ENCODE results near the gene MEF2C. TPM values are rescaled to one million over a fixed set of nuclear protein-coding genes. Genes with fewer than 3 reads are reported as not detected.

The MEF2C gene
- total RNA-seq, 1 donor from 2014 or later: 29.6 TPM

DNA sequence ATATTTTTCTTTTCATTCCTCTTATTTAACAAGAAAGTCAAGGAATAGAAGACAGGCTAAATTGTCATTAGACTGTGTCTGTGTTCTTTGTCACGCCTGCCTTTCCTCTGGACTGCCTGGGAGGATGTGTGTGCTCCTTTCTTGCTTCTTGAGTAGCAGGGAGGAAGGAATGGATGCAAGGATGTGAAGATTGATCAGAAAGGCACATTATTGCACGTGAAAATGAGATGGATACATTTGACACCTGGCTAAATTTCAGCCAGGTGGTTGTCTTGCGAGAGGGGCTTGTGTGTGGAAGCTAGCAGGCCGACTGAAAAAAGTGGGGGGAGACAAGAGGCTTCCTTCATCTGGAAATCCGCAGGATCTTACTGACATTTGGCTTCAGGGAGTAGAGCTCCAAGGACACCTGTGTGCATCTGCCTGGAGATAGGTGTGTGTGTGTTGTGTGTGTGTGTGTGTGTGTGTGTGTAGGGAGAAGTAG lies 200.1 kb downstream of the MEF2C start:
- peaks cover 8% of the 10 kb centered on the region for H3K4me1 Mint-ChIP-seq (ENCODE audit: low read depth)
- no peaks in the 10 kb centered on the region for H3K9me3 Mint-ChIP-seq (ENCODE audit: low read depth)
- TF ChIP-seq, protein P1, sequence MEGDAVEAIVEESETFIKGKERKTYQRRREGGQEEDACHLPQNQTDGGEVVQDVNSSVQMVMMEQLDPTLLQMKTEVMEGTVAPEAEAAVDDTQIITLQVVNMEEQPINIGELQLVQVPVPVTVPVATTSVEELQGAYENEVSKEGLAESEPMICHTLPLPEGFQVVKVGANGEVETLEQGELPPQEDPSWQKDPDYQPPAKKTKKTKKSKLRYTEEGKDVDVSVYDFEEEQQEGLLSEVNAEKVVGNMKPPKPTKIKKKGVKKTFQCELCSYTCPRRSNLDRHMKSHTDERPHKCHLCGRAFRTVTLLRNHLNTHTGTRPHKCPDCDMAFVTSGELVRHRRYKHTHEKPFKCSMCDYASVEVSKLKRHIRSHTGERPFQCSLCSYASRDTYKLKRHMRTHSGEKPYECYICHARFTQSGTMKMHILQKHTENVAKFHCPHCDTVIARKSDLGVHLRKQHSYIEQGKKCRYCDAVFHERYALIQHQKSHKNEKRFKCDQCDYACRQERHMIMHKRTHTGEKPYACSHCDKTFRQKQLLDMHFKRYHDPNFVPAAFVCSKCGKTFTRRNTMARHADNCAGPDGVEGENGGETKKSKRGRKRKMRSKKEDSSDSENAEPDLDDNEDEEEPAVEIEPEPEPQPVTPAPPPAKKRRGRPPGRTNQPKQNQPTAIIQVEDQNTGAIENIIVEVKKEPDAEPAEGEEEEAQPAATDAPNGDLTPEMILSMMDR (IDR thresholded peaks at IDR 0.05): no peak
- H3K36me3 Mint-ChIP-seq (ENCODE audit: low read depth): peaks cover 4% of the 10 kb centered on the region
- peaks cover 87% of the 10 kb centered on the region for H3K27me3 Mint-ChIP-seq (ENCODE audit: low read depth)
- no peak overlapping the region for H3K4me3 Mint-ChIP-seq (ENCODE audit: unreplicated experiment)
- DNase-seq (ENCODE audit: low spot score): no peak
- H3K27ac Mint-ChIP-seq (ENCODE audit: unreplicated experiment): no peak overlapping the region

DNA sequence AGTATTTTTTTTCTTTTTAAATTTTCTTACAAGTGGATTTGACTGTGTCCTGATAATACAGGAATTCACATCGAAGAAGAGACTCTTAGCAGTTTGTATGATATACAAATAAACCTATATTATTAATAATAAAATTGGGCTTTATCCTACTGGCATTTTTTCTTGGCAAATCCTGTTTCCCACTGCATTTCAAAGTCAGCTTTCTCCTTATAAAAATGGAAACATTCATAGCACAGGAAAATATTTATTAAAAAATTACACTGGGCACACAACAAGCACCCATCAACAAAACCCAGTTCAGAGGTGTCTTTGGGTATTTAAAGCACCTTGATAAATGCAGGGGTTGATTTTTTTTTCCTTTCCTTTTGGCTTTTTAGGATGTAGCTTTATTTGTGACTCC lies 200.9 kb downstream of the MEF2C start:
- H3K9me3 Mint-ChIP-seq (ENCODE audit: low read depth): no peaks in the 10 kb centered on the region
- H3K4me1 Mint-ChIP-seq (ENCODE audit: low read depth): peaks cover 8% of the 10 kb centered on the region
- H3K27ac Mint-ChIP-seq (ENCODE audit: unreplicated experiment): no peak overlapping the region
- DNase-seq (ENCODE audit: low spot score): no peak
- H3K27me3 Mint-ChIP-seq (ENCODE audit: low read depth): peaks cover 87% of the 10 kb centered on the region
- peaks cover 4% of the 10 kb centered on the region for H3K36me3 Mint-ChIP-seq (ENCODE audit: low read depth)
- H3K4me3 Mint-ChIP-seq (ENCODE audit: unreplicated experiment): no peak overlapping the region
- TF ChIP-seq, protein P1 (IDR thresholded peaks at IDR 0.05): no peak

DNA sequence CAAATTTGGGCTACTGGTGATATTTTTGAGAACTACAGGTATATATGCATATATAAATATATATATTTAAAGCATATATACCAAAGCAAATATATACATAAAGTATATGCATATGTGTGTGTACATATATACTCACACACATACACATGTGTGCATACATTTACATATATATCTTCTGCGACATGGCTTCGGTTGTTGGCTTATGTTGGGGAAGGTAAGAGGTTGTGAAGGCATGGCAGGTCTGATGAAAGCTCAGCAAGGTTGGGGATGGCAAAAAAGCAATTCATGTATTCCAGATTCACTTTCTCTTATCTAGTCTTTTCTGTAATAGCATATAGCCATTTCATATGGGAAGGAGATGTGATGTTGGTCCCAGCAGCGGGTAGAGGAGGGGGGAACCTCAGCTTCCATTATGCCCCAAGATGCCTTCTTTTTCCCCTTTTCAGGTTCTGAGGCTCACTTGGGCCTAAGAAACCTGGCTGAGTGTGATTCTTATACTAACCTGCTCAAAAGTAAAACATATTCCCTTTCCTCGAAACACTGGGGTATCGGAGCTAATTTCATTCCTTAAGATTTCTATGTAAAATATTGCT lies 201.7 kb downstream of the MEF2C start:
- H3K9me3 Mint-ChIP-seq (ENCODE audit: low read depth): no peaks in the 10 kb centered on the region
- no peak overlapping the region for H3K4me3 Mint-ChIP-seq (ENCODE audit: unreplicated experiment)
- H3K36me3 Mint-ChIP-seq (ENCODE audit: low read depth): peaks cover 4% of the 10 kb centered on the region
- no peak for DNase-seq (ENCODE audit: low spot score)
- H3K27ac Mint-ChIP-seq (ENCODE audit: unreplicated experiment): no peak overlapping the region
- TF ChIP-seq, protein P1 (IDR thresholded peaks at IDR 0.05): no peak
- H3K4me1 Mint-ChIP-seq (ENCODE audit: low read depth): peaks cover 12% of the 10 kb centered on the region
- peaks cover 85% of the 10 kb centered on the region for H3K27me3 Mint-ChIP-seq (ENCODE audit: low read depth)

DNA sequence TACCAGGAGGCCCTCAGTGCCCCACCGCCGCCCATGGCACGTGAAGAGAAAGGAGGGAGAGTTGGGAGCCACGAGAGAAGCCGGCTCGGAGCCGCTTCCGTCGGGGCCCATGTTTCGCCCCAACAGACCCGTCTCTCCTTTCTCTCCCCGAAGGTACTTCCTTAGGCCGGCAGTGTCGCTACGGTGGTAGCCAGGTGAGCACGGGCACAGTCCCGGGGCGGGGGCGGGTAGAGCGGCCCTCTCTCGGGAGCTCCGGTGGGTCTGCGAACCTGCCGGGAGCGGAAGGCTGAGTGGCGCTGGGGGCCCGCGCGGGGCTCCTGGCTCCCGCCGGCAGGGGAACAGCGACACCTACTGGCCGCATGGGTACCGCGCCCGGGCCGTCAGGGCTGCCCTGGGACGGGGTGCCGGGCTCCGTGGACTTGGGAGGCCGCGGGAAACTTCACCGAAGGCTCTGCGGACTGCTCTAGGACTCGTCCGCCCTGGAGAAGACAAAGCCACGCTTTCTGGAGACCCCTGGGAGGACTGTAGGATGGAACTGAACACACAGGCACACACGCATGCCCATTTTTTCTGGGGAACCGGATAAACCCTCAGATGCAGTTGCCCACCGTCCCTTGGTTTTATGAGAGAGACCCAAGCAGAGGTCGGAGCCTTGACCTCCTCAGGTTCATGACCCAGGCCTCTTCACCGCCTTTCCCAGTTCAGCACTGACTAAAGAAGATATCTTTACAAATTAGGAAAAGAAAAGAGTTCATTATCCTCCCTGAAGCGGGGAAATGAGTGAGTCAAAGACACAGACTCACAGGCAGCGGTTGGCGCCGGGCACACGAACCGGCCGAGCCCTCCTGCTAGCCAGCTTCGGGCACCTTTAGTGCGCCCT lies 202.5 kb downstream of the MEF2C start:
- H3K4me3 Mint-ChIP-seq (ENCODE audit: unreplicated experiment): no peak overlapping the region
- H3K27me3 Mint-ChIP-seq (ENCODE audit: low read depth): peaks cover 82% of the 10 kb centered on the region
- TF ChIP-seq, protein P1 (IDR thresholded peaks at IDR 0.05): peak; percentile 99

DNA sequence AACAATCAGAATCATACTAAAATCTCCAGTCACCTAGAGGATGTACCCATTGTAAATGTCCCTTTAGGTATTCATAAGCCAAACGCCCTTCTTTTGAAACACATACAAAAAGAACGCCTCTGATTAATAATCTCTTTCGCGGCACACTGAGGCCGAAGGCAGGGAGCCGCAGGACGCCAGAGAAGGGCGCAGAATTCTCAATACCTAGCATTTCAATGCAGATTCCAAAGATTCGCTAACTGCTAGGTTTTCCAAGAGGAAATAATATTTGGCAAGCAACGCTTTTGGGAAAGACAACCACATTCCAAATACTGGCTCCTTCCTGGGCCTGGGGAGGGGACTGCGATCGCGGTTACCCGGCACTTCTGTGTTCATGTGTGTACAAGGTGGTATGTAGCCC lies 203.3 kb downstream of the MEF2C start:
- Mint-ChIP-seq H3K27me3 (ENCODE audit: low read depth) (peaks cover 83% of the 10 kb centered on the region), H3K9me3 (ENCODE audit: low read depth) (no peaks in the 10 kb centered on the region), H3K27ac (ENCODE audit: unreplicated experiment) (no peak overlapping the region), H3K36me3 (ENCODE audit: low read depth) (peaks cover 7% of the 10 kb centered on the region), H3K4me1 (ENCODE audit: low read depth) (peaks cover 24% of the 10 kb centered on the region), H3K4me3 (ENCODE audit: unreplicated experiment) (no peak overlapping the region)
- TF ChIP-seq, protein P1 (IDR thresholded peaks at IDR 0.05): no peak
- DNase-seq (ENCODE audit: low spot score): no peak

More for the DNA sequence above, 202.5 kb downstream of the MEF2C start:
- no peak overlapping the region for H3K27ac Mint-ChIP-seq (ENCODE audit: unreplicated experiment)
- peaks cover 4% of the 10 kb centered on the region for H3K36me3 Mint-ChIP-seq (ENCODE audit: low read depth)
- peaks cover 18% of the 10 kb centered on the region for H3K4me1 Mint-ChIP-seq (ENCODE audit: low read depth)
- DNase-seq (ENCODE audit: low spot score): peak; percentile 69
- no peaks in the 10 kb centered on the region for H3K9me3 Mint-ChIP-seq (ENCODE audit: low read depth)

All from chondrocyte (in vitro differentiated cells).